DND-41 (cell line): Measurements from ENCODE around the gene FAM83G.

Experiments
- ATAC-seq: fragments of 200-7000 bp; cut with Tn5 transposase; 3 replicates; pipeline ENCODE4 v1.9.1; 2021; ENCODE audit warnings: low read depth; ENCODE audit not compliant: insufficient read depth
- DNase-seq: peaks from one replicate; pipeline ENCODE4 v3.0.0-alpha.2; 2020
- H2AFZ ChIP-seq: 2 replicates; pipeline ENCODE4 v1.6.0; 2012; ENCODE audit warnings: low read depth, low read length
- H3K27ac ChIP-seq: 2 replicates; pipeline ENCODE4 v1.5.1; 2012; ENCODE audit warnings: low read length, inconsistent platforms
- H3K27me3 ChIP-seq: fragments of 200-600 bp; sonication (generic); 2 replicates; pipeline ENCODE4 v1.6.0; 2012; ENCODE audit warnings: low read length, mild to moderate bottlenecking, inconsistent platforms; ENCODE audit not compliant: insufficient read depth, poor library complexity
- H3K36me3 ChIP-seq: 2 replicates; pipeline ENCODE4 v1.5.1; 2012; ENCODE audit warnings: low read length, inconsistent platforms; ENCODE audit not compliant: insufficient read depth
- H3K4me1 ChIP-seq: 2 replicates; pipeline ENCODE4 v1.5.1; 2012; ENCODE audit warnings: mild to moderate bottlenecking, low read length; ENCODE audit not compliant: insufficient read depth
- H3K4me2 ChIP-seq: 2 replicates; pipeline ENCODE4 v1.6.0; 2012; ENCODE audit warnings: mild to moderate bottlenecking, moderate library complexity, low read length, inconsistent platforms; ENCODE audit not compliant: insufficient read depth
- H3K4me3 ChIP-seq, 2 experiments: fragments of 200-600 bp in 1 of 2; shearing (Covaris generic) in 1 of 2; 2 replicates each; pipeline ENCODE4 v1.5.1; 2012 to 2016; ENCODE audit warnings: inconsistent platforms in 2 of 2, low read length in 2 of 2, mild to moderate bottlenecking in 2 of 2, low read depth in 1 of 2, moderate library complexity in 1 of 2
- H3K79me2 ChIP-seq: 2 replicates; pipeline ENCODE4 v1.6.0; 2012; ENCODE audit warnings: low read length, inconsistent platforms; ENCODE audit not compliant: insufficient read depth
- H3K9ac ChIP-seq: 2 replicates; pipeline ENCODE4 v1.6.0; 2012; ENCODE audit warnings: low read depth, mild to moderate bottlenecking, inconsistent platforms, low read length, moderate library complexity
- H3K9me3 ChIP-seq: 2 replicates; pipeline ENCODE4 v1.5.1; 2012; ENCODE audit warnings: low read length, moderate library complexity, mild to moderate bottlenecking, inconsistent platforms; ENCODE audit not compliant: insufficient read depth, severe bottlenecking
- H4K20me1 ChIP-seq: 2 replicates; pipeline ENCODE4 v1.6.0; 2012; ENCODE audit warnings: low read length; ENCODE audit not compliant: insufficient read depth
- CTCF ChIP-seq: IDR thresholded peaks from 2 replicates; pipeline ENCODE4 v1.5.1; 2012; ENCODE audit warnings: borderline replicate concordance, low read length, moderate library complexity, mild to moderate bottlenecking; ENCODE audit not compliant: poor library complexity, severe bottlenecking; ENCODE audit errors: extremely low read depth
- EZH2 ChIP-seq: IDR thresholded peaks from 3 replicates; pipeline ENCODE4 v1.6.1; 2012; ENCODE audit warnings: borderline replicate concordance, low read depth, mild to moderate bottlenecking, moderate library complexity, low read length, inconsistent platforms; ENCODE audit not compliant: severe bottlenecking

The FAM83G gene

GRCh38 chr17:18953231-18953728 is 51.3 kb downstream of the FAM83G start:
- TF ChIP-seq CTCF (no peak), EZH2 (no peak)
- no peak overlapping the region for H3K4me2 ChIP-seq
- no peak overlapping the region for H3K4me3 ChIP-seq
- peaks cover 8% of the 10 kb centered on the region for H3K4me1 ChIP-seq
- 0 out of 2 replicates have a peak, but pooled peaks cover 2% of the 10 kb centered on the region for H4K20me1 ChIP-seq
- H3K36me3 ChIP-seq, result no peaks in the 10 kb centered on the region
- DNase-seq (no peak), ATAC-seq (no peak)
- H3K27me3 ChIP-seq, result peaks cover 6% of the 10 kb centered on the region
- H3K79me2 ChIP-seq, result no peaks in the 10 kb centered on the region
- no peak overlapping the region for H3K9ac ChIP-seq
- no peaks in the 10 kb centered on the region for H3K9me3 ChIP-seq
- H3K27ac ChIP-seq, result no peak overlapping the region
- H2AFZ ChIP-seq, result no peak overlapping the region

GRCh38 chr17:18951941-18952842 is 52.4 kb downstream of the FAM83G start, which contains the start of gene SLC5A10:
Gene SLC5A10 (plus strand): TSS chr17:18952165. CDS start chr17:18952206, 41 bp downstream.
- no peak within 1 kb of the TSS for H2AFZ ChIP-seq
- H3K79me2 ChIP-seq, result no peaks in the 10 kb centered on the region
- TF ChIP-seq EZH2, result no peak
- peak; percentile 19 for TF ChIP-seq CTCF
- H3K36me3 ChIP-seq, result no peaks in the 10 kb centered on the region
- H3K4me3 ChIP-seq, result no peak within 1 kb of the TSS
- peaks cover 6% of the 10 kb centered on the region for H3K27me3 ChIP-seq
- no peak within 1 kb of the TSS for H3K4me2 ChIP-seq
- peaks cover 8% of the 10 kb centered on the region for H3K4me1 ChIP-seq
- H4K20me1 ChIP-seq, result 0 out of 2 replicates have a peak, but pooled peaks cover 2% of the 10 kb centered on the region
- DNase-seq (no peak), ATAC-seq (no peak)
- H3K27ac ChIP-seq, result no peak within 1 kb of the TSS
- no peak within 1 kb of the TSS for H3K9ac ChIP-seq
- no peaks in the 10 kb centered on the region for H3K9me3 ChIP-seq

- Histone ChIP-seq H3K27me3 (peaks cover 9% of the 10 kb centered on the region), H2AFZ (no peak overlapping the region), H3K4me1 (peaks cover 8% of the 10 kb centered on the region), H4K20me1 (0 out of 2 replicates have a peak, but pooled peaks cover 2% of the 10 kb centered on the region), H3K9me3 (no peaks in the 10 kb centered on the region), H3K27ac (no peak overlapping the region), H3K36me3 (no peaks in the 10 kb centered on the region), H3K9ac (no peak overlapping the region), H3K79me2 (no peaks in the 10 kb centered on the region), H3K4me3 (no peak overlapping the region), H3K4me2 (no peak overlapping the region)
- no peak for TF ChIP-seq EZH2
- no peak for TF ChIP-seq CTCF
- no peak for DNase-seq
- ATAC-seq, result no peak
Measured at GRCh38 chr17:18950944-18951905, 53.3 kb downstream of the FAM83G start.
